Femur (tissue), 1 donor: ENCODE data around the gene TGOLN2.
A peak's percentile ranks its signal among the peaks of the same experiment; 100 is the strongest.
"Not testable (repeated sequence)": the region's sequence is repeated elsewhere in the genome, so short reads cannot be mapped to it uniquely, and the experiment has no call there.

Experiments
- DNase-seq: peaks from one replicate; pipeline ENCODE4 v3.0.0-alpha.2; 2017

Gene TGOLN2

DNA sequence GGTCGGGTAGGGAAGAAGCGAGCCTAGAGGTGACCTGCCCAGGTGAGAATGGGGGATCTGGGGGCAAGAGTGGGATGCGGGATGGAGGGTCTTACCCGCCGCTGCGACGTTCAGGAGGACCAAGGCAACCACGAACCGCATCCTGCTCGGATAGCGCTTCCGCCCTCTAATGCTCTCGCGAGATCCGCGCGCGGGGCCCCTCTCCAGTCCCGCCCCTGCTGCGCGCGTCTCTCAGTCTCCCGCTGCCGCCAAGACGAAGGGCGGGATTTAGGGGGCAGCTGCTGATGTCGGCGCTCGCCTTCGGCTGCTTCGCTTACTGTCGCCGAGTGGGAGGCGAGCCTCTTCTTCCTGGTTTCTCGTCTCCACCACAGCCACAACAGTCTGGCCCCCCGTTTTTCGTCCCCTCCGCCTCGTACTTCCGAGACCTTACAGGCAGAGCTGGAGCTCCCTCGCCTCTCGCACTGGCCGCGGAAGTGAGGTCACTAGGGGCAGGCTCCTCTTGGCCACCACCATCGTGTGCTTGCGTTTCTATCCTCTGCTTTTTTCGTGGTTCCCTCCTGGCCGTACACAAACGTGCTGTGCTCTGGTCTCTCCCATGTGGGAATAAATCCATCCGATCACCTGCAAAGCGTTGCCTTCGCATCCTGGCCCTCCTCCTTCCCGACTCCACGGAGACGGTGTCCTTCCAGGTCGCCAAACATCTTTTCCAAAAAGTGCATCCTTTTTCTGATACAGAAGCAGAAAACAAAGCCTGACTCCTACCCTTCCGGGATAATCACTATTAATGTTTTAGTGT lies at the start of gene TGOLN2:
Gene TGOLN2 (minus strand): TSS at position 168 of the 796 bp plus-strand sequence. CDS start 27 bp downstream, at position 141.
- DNase-seq, result peak; percentile 96

- DNase-seq, result no peak
These were observed 49.3 kb upstream of the TGOLN2 start for GRCh38 chr2:85377083-85377482.

- no peak for DNase-seq
These were observed 48.7 kb upstream of the TGOLN2 start for GRCh38 chr2:85376291-85377065.

- no peak for DNase-seq
These were observed 43.3 kb upstream of the TGOLN2 start for GRCh38 chr2:85371045-85371444.

GRCh38 chr2:85369500-85369899 lies 41.7 kb upstream of the TGOLN2 start:
- DNase-seq, result no peak

DNA sequence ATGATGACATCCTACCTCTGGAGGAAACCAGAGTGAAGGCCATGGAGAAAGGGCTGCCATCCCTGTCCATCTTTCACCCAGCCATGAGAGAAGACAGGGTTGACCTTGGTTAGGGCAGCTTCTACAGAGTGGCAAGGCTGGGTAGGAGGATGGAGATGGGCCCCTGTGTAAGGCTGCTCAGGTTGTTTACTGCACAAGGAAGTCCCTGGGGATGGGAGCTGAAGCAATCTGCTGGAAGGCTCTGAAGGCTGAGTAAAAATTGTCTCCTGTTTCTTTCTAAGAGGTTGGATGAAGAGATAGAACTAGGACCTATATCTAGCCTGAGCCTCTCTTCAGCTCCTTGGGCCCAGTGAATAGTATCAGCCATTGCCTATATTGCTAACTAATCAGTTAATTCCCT lies 41.1 kb upstream of the TGOLN2 start:
- DNase-seq, result no peak

DNA sequence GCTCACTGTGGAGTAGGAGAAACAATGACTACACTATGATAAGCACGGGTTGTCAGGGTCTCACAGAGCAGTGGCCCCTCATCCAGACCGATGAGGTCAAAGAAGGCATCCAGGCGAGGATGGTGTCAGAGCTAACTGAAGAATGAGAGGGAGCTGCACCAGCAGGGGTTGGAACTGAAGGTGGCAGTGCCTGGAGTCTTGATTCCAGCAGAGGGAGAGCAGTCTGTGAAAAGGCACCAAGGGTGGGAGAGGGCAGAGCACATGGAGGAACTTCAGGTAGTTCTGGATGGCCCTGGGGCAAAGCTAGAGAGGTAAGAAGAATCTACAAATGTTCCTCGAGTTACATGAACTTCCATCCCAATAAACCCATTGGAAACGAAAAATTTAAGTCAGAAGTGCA lies 39.4 kb upstream of the TGOLN2 start:
- DNase-seq, result no peak

GRCh38 chr2:85362653-85363387 lies 35.0 kb upstream of the TGOLN2 start:
- not testable (repeated sequence) for DNase-seq

DNA sequence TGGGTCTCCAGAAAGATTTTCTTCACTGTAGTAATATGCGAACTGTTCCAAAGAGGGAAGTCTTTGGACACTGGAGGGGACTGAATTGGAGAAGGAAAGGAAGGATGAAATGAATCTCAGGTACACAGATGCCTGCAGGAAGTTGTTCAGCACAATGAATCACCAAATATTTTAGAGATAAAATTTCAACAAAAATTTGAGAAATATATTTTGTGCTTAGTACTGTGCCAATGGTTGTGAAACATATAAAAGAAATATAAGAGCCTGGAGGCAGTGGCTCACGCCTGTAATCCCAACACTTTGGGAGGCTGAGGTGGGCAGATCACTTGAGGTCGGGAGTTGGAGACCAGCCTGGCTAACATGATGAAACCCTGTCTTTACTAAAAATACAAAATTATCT lies 29.9 kb upstream of the TGOLN2 start:
- DNase-seq, result no peak

- no peak for DNase-seq
These were observed 28.4 kb upstream of the TGOLN2 start for GRCh38 chr2:85356186-85356585.

DNA sequence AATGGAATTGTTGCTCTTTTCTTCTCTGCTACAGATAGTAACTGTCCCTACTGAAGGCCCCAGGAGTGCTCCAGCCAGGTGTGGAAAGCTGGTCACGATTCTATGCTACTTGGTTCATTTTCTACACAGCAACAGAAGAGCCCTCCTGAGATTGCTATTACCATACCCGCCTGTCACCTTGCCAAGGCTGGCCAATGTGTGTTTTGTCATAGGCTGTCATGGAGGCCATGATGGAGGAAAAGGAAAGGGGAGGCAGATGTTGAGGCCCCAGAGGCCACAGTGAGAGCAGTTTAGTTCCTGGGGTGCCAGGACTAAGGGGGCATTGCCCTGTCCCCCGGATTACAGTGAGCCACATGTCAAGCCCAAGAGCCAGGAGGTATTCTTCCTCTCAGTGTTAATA lies 27.7 kb upstream of the TGOLN2 start:
- DNase-seq, result no peak

DNA sequence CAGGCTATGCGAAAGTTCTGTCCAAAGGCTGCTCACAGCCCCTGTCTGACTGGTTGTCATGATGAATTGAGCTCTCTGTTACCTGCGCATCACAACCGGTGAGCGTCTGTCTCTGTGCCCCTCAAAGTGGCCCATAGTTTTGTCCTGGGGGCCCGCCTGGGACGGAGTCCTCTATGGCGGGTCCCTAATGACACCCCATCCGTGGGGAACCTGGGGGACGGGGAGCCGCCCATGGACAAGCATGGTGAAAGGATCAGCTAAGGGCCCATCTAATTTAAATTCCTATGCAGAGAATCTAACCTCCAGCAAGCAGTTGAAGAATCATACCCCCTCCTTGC lies 27.3 kb upstream of the TGOLN2 start:
- peak; percentile 37 for DNase-seq

GRCh38 chr2:85354286-85355072 lies 26.7 kb upstream of the TGOLN2 start, which contains the start of the genes ELMOD3 and RETSAT:
TSS of gene ELMOD3 (plus strand) at chr2:85354769. CDS start at chr2:85357199, 2,430 bp downstream.
TSS of gene RETSAT (minus strand) at chr2:85354528. CDS start at chr2:85354507, 21 bp downstream.
- DNase-seq, result peak; percentile 99

GRCh38 chr2:85353876-85354285 lies 26.1 kb upstream of the TGOLN2 start:
- DNase-seq, result no peak

DNA sequence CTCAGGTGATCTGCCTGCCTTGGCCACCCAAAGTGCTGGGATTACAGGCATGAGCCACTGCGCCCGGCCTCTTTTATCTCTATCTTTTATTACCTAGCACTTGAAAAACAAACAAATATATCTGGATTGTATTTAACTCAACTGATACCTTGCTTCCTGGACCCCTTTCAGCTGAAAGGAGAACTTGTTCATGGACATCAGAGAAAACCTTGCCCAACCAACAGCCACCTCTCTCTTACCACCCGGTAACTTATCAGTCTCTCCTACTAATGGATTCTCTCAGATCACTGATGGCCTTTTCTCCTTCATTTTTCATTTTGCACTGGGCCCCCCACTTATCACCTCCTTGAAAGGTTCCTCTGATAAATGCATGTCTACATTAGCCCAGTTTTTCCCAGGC lies 19.8 kb upstream of the TGOLN2 start:
- DNase-seq, result no peak

- DNase-seq, result no peak
These were observed 16.7 kb upstream of the TGOLN2 start for GRCh38 chr2:85344356-85344954.

DNA sequence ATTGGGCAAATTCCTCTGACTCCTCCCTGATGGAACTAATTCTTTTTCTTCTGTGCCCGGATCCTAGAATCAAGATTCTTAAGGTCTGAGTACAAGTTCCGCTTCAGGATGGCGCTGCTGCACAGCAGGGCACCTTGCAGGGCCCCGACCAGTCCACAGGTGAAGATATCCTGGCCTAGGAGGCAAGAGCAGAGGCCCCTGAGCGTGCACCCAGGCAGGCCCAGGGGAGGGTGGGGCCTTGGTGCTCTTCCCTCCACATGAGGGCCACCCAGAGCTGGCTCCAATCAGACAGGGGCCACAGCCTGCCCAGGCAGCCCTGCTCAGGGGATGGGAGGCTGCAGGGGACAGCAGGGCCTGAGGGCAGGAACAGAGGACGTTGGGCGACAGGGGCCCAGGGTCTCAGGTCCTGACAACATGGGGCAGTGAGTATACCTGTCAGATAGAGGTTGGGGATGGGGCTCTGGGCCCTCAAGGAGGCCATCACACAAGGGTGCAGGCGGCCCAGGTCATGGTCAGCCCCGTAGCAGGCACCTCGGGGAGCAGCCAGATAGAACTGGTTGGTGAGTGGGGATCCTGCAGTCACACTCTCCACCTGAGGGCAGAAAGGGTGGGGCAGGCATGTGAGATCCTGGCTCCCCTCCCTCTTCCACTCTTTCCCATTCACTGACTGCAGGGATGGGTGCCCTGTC lies 15.6 kb upstream of the TGOLN2 start:
- not testable (repeated sequence) for DNase-seq

- DNase-seq, result no peak
These were observed 14.4 kb upstream of the TGOLN2 start for GRCh38 chr2:85342156-85342555.

- no peak for DNase-seq
These were observed 13.7 kb upstream of the TGOLN2 start for GRCh38 chr2:85341269-85342029.

- DNase-seq, result no peak
These were observed 12.5 kb upstream of the TGOLN2 start for GRCh38 chr2:85340034-85340892.
